Measurements from ENCODE around the gene TMA7.
"Not testable (repeated sequence)": the region's sequence is repeated elsewhere in the genome, so short reads cannot be mapped to it uniquely, and the experiment has no call there.

TMA7 gene

DNA sequence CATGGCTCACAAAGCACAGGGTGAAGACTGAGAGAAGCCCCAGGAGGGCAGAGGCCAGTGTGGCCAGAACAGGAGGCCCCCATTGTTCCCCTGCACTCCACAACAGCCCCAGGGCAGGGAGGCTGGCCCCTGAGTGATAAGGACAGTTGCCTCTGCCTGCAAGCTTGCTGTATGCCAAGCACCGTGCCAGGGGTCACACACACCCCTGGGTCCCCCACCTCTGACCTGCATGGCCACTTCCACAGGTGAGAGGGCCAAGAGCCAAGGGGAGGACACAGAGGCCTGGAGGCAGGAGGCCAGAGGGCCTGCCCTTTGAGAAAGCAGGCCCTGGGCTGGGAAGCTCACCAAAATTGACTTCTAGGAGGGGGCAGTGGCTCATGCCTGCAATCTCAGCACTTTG is 30.2 kb downstream of the TMA7 start:
- DNase-seq, result no peak

DNA sequence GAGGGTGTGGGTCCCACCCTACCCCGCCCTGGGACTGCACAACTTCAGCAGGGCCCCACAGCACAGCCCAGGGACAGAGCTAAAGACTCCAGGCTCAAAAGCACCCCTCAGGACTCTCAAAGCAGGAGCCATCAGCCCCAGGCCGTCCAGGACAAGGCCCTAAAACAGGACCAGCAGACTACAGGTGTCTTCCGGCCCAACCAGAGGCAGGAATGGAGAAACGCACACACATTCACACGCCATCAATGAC is 32.5 kb downstream of the TMA7 start:
- no peak for DNase-seq

DNA sequence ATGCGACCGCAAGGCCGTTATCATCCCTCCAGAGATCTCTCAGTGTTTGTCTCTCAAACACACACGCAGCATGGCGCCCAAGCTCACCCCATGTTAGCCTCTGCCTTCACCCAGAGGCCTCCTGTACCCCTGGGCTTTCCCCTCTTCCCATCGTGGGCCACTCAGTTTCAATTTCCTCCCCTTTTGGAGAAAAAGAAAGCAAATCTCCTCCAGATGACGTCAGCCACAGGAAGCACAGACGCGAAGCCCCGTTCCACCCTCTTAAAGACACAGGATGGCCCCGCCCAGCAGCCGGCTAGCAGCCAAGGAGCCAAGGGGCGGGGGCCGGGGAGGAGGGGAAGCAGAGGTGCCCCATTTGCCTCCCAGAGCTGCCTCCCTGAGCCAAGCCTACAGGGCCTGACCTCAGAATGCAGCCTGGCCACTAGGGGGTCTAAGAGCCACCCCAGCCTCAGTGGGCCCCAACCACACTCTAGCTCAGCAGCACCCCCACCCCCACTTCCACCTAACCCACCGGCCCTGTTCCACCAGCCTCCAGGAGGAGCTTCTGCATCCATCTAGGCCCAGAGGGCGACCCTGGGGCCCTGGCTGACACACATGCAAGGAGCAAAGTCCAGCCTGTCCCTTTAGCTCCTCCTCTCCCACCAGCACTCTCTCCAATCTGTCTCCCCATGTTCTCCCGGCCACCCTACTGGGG is 33.0 kb downstream of the TMA7 start:
- DNase-seq, result peak; percentile 58

DNA sequence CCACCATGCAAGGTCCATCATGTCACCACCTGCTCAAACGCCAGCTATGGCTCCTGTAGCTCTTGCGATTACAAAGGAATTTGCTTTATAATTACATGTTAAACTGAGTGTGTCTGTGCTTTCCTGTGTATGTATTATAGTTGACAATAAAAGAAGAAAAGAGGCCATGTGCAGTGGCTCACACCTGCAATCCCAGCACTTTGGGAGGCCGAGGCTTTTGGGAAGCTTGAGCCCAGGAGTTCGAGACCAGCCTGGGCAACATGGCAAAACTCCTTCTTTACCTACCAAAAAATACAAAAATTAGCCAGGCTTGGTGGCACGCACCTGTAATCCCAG is 33.5 kb downstream of the TMA7 start:
- no peak for DNase-seq

DNA sequence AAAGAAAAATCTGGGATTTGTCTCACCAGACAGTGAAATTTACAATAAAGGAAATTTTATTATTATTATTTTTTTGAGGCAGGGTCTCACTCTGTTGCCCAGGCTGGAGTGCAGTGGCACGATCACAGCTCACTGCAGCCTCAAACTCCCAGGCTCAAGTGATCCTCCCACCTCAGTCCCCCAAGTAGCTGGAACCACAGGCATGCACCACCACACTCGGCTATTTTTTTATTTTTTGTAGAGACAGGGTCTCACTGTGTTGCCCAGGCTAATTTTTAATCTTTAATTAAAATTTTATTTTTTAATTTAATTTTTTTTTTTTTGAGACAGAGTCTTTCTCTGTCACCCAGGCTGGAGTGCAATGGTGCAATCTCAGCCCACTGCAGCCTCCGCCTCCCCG is 34.0 kb downstream of the TMA7 start:
- not testable (repeated sequence) for DNase-seq

DNA sequence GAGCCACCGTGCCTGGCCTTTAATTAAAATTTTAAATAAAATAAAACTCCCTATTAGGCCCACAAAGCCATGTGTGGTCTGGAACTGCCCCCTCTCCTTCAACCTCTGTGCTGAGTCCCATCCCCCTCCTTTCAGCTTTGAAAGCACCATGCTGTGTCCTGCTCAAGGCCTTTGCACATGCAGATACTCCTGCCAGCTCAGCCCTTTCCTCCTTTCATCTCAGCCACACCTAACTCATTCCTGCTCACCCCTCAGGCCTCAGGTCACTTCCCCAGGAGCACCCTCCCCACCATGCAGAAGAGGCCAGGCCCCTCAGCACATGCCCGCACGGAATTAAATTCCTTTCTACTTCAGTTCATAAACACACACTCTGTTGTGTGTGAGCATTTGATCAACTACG is 34.6 kb downstream of the TMA7 start:
- no peak for DNase-seq

DNA sequence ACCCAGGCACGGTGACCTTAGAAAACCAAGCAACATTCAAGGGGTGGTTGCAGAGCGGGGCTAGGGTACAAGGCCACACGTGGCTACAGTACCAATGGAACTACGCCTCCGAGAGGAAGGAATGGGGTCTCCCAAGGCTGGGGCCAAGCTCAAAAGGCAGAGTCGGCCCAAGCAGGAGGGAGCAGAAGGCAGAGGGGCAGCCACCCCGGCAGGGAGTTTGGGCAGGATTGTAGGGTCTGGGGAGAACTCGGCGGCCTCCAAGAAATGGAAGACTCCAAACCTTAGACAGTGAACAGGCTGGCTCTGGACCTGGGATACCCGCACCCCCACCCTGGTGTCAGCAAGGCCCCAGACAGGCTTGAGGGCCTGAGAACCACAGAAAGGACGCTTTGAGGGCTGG is 35.1 kb downstream of the TMA7 start:
- DNase-seq, result no peak

DNA sequence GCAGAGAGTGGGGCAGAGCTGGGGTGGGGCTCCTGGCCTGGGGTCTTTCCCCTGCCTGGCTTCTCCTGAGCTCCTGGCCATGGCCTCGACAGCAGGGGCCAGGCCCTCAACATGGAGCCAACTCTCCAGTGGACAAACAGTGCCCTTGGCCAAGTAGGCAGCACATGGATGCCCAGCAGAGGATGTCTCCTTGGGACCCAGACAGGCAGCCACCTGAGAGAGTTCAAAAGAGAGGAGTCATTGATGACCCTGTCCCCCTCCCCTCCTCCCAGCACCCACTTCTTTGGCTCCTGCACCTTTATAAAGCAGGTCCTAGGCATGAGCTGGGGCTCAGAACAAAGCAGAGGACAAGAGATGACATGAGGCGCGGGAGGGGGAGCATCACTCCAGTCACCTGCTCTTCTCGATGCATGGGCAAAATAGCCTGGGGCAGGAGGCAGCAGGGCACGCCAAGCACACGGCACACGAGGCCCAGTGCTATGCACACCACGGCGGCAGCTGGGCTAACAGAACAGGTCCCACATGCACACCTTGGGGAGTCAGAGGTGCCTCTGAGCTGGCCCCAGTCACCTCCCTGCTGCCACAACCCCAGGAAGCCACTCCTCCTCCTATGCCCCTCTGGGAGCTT is 36.5 kb downstream of the TMA7 start:
- DNase-seq, result no peak

DNA sequence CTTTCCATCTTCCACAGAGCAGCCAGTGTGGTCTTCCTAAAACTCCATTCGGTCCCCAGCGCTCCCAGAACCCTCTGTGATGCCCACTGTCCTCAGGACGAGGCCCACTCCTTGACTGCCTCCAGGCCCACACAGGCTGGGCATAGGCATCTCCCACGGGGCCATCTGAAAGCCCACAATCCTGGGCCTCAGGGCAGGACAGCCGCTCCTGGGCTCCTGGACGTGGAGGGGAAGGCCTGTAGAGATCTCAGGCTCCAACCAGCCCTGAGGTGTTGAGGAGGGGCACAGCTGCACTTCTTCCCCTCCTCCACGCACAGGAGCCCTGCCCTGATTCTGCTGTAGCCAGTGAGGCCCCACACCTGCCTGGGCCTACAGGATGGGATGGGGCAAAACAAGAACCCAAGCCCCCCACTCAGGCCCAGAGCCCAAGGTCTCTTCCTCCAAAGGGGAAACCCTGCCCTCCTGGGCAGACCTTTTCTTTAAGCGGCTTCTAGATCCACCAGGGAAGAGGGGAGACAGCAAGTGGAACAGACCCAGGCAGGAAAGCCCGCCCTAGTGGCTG is 38.0 kb downstream of the TMA7 start:
- no peak for DNase-seq

DNA sequence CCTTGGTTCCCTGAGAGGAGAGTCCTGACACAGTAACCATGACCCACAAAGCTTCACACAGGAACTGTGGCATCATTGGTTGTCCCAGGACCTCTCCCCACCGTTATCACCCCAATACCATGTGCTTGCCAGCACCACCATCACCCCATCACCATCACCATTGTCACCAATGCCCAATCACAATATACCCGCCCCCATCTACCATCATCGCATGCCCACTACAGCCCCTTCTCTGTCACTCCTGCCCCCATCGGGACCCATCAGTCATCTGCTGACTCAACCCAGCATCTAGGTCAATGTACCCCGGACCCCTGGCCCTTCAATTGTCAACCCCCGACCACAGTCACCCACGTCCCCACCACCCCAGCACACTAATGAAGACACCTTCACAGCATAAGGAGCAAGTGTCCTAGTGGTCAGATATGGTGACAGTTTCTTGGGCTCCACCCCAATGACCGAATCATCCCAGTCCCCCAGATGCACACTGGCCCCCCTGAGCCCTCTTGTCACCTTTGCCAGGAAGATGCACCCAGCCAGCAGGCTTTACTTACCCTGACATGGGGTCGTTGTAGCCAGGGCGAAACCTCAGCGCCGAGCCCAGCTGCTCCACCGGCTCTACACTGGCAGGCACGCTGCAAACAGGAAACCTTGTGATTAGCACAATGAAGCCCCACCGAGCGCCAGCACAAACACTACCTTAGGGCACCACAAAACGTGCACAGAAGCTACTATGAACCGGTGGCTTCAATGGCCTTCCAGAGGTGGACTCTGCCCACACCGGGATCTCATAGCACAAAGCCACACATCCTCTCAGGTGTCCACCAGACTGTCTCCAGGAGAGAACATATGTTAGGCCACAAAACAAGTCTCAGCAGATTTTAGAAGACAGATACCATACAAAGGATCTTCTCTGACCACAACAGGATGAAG is 38.8 kb downstream of the TMA7 start:
- no peak for DNase-seq

DNA sequence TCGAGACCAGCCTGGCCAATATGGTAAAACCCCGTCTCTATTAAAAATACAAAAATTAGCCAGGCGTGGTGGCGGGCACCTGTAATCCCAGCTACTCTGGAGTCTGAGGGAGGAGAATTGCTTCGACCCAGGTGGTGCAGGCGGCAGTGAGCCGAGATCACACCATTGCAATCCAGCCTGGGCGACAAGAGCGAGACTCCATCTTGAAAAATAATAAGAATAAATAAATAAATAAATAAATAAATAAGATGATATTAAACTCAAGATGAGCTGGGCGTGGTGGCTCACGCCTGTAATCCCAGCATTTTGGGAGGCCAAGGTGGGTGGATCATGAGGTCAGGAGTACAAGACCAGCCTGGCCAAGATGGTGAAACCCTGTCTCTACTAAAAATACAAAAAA is 40.8 kb downstream of the TMA7 start:
- DNase-seq, result not testable (repeated sequence)

DNA sequence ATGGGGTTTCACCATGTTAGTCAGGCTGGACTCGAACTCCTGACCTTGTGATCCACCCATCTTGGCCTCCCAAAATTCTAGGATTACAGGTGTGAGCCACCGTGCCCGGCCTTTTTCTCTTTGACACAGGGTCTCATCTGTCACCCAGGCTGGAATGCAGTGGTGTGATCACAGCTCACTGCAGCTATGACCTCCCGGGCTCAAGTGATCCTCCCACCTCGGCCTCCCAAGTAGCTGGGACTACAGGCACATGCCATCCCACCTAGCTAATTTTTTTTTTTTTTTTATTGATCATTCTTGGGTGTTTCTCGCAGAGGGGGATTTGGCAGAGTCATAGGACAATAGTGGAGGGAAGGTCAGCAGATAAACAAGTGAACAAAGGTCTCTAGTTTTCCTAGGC is 42.8 kb downstream of the TMA7 start:
- not testable (repeated sequence) for DNase-seq

DNA sequence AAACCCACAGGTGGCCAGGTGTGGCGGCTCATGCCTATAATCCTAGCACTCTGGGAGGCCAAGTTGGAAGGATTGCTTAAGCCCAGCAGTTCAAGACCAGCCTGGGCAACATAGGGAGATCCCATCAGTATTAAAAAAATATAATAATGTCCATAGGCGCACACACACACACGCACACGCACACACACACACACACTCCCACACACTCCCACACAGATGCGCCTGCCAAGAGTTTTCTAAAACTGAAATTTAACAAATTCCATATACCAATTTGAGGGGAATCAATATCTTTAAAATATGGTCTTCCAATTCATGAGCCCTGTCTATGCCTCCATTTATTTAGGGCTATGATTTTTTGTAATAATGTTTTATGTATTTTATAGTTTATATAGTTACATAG is 46.9 kb downstream of the TMA7 start:
- no peak for DNase-seq

DNA sequence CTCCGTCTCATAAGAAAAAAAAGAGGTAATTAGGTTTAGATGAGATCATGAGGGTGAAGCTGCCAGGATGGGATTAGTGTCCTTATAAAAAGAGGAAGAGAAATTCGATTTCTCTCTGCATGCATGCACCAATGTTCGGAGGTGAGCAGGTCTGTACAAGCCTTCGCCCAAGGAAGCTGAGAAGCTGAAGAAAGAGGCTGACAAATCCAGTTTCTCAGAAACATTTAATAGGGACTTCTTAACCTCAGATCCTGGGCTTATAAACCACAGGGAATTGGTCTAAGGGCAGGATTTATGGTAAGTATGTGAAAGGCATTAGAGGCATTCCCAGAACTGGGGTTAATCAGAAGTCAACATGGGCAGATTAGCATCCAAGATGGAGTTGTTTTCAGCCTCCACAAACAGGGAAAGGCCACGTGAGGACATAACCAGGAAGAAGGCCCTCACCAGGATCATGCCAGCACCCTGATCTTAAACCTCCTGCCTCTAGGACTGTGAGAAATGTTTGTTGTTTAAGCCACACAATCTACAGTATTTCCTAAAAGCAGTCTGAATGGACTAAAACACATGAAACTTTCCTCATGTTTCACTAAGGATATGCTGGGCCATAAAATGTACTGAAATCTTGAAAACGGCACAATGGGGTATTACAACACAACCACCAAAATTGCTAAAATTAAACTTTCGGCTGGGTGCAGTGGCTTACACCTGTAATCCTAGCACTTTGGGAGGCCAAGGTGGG is 52.6 kb downstream of the TMA7 start:
- DNase-seq, result no peak

DNA sequence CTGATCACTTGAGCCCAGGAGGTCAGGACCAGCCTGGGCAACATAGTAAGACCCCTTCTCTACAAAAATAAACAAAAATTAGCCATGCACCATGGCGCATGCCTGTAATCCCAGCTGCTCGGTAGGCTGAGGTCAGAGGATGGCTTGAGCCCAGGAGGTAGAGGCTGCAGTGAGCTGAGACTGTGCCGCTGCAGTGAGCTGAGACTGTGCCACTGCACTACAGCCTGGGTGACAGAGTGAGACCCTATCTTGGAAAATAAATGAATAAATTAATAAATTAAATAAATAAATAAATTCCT is 53.1 kb downstream of the TMA7 start:
- DNase-seq, result no peak

All from DMS153 (cell line).